ENCODE data around the gene MTRF1L.

DNA sequence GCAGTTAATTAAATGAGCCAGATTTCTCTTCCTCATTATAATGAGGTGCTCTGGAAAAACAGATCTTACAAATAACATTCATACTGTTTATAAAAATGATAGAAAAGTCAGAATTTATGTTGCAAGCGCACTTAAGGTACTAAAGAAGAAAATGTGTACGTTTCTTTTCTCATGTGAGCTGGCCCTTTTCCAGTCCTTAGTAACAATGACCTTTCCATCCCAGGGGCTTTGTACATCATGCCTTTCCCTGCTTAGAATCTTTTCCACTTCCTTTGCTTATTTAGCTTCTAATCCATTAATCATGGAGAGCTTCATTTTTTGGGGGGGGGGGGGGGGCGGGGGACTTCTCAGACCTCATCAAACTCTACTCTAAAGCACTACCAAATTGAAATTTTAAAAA is 24.5 kb downstream of the MTRF1L start:
- TF ChIP-seq, protein P1, sequence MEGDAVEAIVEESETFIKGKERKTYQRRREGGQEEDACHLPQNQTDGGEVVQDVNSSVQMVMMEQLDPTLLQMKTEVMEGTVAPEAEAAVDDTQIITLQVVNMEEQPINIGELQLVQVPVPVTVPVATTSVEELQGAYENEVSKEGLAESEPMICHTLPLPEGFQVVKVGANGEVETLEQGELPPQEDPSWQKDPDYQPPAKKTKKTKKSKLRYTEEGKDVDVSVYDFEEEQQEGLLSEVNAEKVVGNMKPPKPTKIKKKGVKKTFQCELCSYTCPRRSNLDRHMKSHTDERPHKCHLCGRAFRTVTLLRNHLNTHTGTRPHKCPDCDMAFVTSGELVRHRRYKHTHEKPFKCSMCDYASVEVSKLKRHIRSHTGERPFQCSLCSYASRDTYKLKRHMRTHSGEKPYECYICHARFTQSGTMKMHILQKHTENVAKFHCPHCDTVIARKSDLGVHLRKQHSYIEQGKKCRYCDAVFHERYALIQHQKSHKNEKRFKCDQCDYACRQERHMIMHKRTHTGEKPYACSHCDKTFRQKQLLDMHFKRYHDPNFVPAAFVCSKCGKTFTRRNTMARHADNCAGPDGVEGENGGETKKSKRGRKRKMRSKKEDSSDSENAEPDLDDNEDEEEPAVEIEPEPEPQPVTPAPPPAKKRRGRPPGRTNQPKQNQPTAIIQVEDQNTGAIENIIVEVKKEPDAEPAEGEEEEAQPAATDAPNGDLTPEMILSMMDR (IDR thresholded peaks at IDR 0.05; ENCODE audit: low read length): no peak
- no peak for TF ChIP-seq EZH2 (IDR thresholded peaks at IDR 0.05; ENCODE audit: borderline replicate concordance, low read length)

Measured in OCI-LY1 (cell line).